Measurements from ENCODE around the gene STX11.

STX11 gene

DNA sequence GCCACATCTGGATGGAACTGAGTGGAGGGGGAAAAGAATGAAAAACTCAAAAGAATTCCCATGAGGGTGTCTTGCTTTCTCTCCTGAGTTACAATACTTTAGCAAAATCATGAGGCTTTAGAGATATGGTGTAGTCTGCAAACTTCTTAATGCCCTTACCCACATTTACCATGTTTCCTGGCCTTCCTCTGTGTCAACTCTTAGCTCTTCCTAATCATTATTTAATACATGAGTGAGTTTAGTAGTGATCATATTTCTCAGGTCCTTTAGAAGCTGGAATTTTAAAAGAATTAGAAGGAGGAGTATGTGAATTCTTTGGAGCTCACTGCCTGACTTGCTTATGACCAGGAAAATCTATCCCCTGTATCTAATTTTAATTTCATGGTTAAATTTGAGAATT is 39.0 kb downstream of the STX11 start:
- H3F3A ChIP-seq (ENCODE audit: insufficient read depth): no peaks in the 10 kb centered on the region
- TF ChIP-seq EZH2phosphoT487 (conservative IDR thresholded peaks at IDR 0.05; ENCODE audit: low read length): no peak
- TF ChIP-seq, protein P1, sequence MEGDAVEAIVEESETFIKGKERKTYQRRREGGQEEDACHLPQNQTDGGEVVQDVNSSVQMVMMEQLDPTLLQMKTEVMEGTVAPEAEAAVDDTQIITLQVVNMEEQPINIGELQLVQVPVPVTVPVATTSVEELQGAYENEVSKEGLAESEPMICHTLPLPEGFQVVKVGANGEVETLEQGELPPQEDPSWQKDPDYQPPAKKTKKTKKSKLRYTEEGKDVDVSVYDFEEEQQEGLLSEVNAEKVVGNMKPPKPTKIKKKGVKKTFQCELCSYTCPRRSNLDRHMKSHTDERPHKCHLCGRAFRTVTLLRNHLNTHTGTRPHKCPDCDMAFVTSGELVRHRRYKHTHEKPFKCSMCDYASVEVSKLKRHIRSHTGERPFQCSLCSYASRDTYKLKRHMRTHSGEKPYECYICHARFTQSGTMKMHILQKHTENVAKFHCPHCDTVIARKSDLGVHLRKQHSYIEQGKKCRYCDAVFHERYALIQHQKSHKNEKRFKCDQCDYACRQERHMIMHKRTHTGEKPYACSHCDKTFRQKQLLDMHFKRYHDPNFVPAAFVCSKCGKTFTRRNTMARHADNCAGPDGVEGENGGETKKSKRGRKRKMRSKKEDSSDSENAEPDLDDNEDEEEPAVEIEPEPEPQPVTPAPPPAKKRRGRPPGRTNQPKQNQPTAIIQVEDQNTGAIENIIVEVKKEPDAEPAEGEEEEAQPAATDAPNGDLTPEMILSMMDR (IDR thresholded peaks at IDR 0.05; ENCODE audit: insufficient read depth, low read length, poor library complexity, severe bottlenecking): no peak

DNA sequence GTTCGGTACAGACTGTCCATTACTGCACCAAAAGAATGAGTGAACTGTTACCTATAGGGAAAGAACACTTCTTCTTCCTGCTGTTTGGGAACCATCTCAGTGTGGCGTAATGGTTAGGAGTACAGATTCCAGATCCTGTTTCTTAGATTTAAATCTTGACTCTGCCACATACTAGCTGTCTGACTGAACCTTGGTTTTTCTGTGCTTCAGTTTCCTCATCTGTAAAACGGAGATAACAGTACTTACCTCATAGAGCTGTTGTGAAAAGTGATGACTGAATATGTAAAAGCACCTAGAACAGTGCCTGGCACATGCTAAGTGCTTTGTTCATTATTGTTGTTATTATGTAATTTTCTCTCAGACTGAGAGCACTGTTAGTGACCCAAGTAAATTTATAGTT is 39.8 kb downstream of the STX11 start:
- Histone ChIP-seq H3F3A (ENCODE audit: insufficient read depth) (no peaks in the 10 kb centered on the region), H3K36me3 (ENCODE audit: low read length) (no peaks in the 10 kb centered on the region), H3K9ac (ENCODE audit: low read length) (no peak overlapping the region), H3K9me3 (ENCODE audit: insufficient read depth, low read length) (no peaks in the 10 kb centered on the region), H3K4me2 (ENCODE audit: low read depth, low read length, poor library complexity, severe bottlenecking) (no peak overlapping the region), H4K20me1 (ENCODE audit: low read depth, low read length) (no peaks in the 10 kb centered on the region), H3K27me3 (ENCODE audit: low read length) (no peaks in the 10 kb centered on the region), H2AFZ (ENCODE audit: low read depth, low read length, severe bottlenecking) (no peak overlapping the region), H3K4me3 (ENCODE audit: insufficient read depth, low read length, poor library complexity, severe bottlenecking) (no peak overlapping the region), H3K9me2 (replicated peaks; ENCODE audit: insufficient read depth, low read length) (no peaks in the 10 kb centered on the region), H3K79me2 (ENCODE audit: insufficient read depth, low read length) (no peaks in the 10 kb centered on the region), H3K27ac (ENCODE audit: low read depth, low read length) (no peak overlapping the region)
- no peak for TF ChIP-seq EZH2phosphoT487 (conservative IDR thresholded peaks at IDR 0.05; ENCODE audit: low read length)
- TF ChIP-seq, protein P1 (IDR thresholded peaks at IDR 0.05; ENCODE audit: insufficient read depth, low read length, poor library complexity, severe bottlenecking): no peak

More for the DNA sequence above, 39.0 kb downstream of the STX11 start:
- H3K27ac ChIP-seq (ENCODE audit: low read depth, low read length): no peak overlapping the region
- H3K4me3 ChIP-seq (ENCODE audit: insufficient read depth, low read length, poor library complexity, severe bottlenecking): no peak overlapping the region
- H2AFZ ChIP-seq (ENCODE audit: low read depth, low read length, severe bottlenecking): no peak overlapping the region
- no peaks in the 10 kb centered on the region for H3K79me2 ChIP-seq (ENCODE audit: insufficient read depth, low read length)
- no peaks in the 10 kb centered on the region for H3K9me3 ChIP-seq (ENCODE audit: insufficient read depth, low read length)
- no peaks in the 10 kb centered on the region for H3K27me3 ChIP-seq (ENCODE audit: low read length)
- H3K4me2 ChIP-seq (ENCODE audit: low read depth, low read length, poor library complexity, severe bottlenecking): no peak overlapping the region
- no peaks in the 10 kb centered on the region for H4K20me1 ChIP-seq (ENCODE audit: low read depth, low read length)
- H3K36me3 ChIP-seq (ENCODE audit: low read length): no peaks in the 10 kb centered on the region
- H3K9me2 ChIP-seq (replicated peaks; ENCODE audit: insufficient read depth, low read length): no peaks in the 10 kb centered on the region
- no peak overlapping the region for H3K9ac ChIP-seq (ENCODE audit: low read length)

DNA sequence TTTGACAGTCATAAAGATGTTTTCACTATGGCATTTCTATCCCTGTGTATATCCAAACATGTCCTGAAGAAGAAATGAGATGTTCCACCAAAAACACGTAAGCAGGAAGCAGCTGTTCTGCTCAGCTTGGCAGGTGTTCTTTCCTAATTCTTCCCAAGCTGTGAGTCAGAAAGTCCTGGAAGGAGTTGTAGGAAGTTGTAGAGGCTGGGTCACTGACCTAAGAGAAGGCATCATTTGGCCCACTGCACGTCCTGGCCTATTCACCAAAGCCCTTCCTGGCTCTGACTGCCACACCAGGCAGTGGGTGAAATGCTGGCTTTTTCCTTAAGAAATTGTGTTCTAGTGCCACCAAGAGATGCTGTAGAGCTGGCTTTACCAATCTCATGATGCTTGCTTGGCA is 40.3 kb downstream of the STX11 start:
- Histone ChIP-seq H4K20me1 (ENCODE audit: low read depth, low read length) (no peaks in the 10 kb centered on the region), H2AFZ (ENCODE audit: low read depth, low read length, severe bottlenecking) (no peak overlapping the region), H3K27ac (ENCODE audit: low read depth, low read length) (no peak overlapping the region), H3K4me3 (ENCODE audit: insufficient read depth, low read length, poor library complexity, severe bottlenecking) (no peak overlapping the region), H3K9me3 (ENCODE audit: insufficient read depth, low read length) (no peaks in the 10 kb centered on the region), H3K27me3 (ENCODE audit: low read length) (no peaks in the 10 kb centered on the region), H3K4me2 (ENCODE audit: low read depth, low read length, poor library complexity, severe bottlenecking) (no peak overlapping the region), H3K36me3 (ENCODE audit: low read length) (no peaks in the 10 kb centered on the region), H3F3A (ENCODE audit: insufficient read depth) (no peaks in the 10 kb centered on the region), H3K79me2 (ENCODE audit: insufficient read depth, low read length) (no peaks in the 10 kb centered on the region), H3K9me2 (replicated peaks; ENCODE audit: insufficient read depth, low read length) (no peaks in the 10 kb centered on the region), H3K9ac (ENCODE audit: low read length) (no peak overlapping the region)
- TF ChIP-seq, protein P1 (IDR thresholded peaks at IDR 0.05; ENCODE audit: insufficient read depth, low read length, poor library complexity, severe bottlenecking): no peak
- TF ChIP-seq EZH2phosphoT487 (conservative IDR thresholded peaks at IDR 0.05; ENCODE audit: low read length): no peak

All from SU-DHL-6 (cell line).